WTC11 (cell line): Measurements from ENCODE around the gene SH3BP5. TPM values are rescaled to one million over a fixed set of nuclear protein-coding genes. Genes with fewer than 3 reads are reported as not detected.

Experiments used
- ATAC-seq: fragments of 200-7000 bp; cut with Tn5 transposase; 2 replicates; pipeline ENCODE4 v1.10.0; 2021; ENCODE audit warnings: mild to moderate bottlenecking, moderate library complexity
- CTCF ChIA-PET: fragments of 300-600 bp; sonication (Branson Sonifier 250); formaldehyde crosslinking; loops from one replicate; lab custom pipeline; 2021; ENCODE audit warnings: antibody characterized with exemption; lab: Charles Lee
- POLR2A ChIA-PET: fragments of 350-600 bp; sonication (Branson Sonifier 250); formaldehyde crosslinking; loops from one replicate; lab custom pipeline; 2021; ENCODE audit warnings: antibody characterized with exemption; lab: Charles Lee
- DNase-seq: peaks from one replicate; pipeline ENCODE4 v3.0.0; 2021; ENCODE audit warnings: low spot score
- H3K27ac Mint-ChIP-seq: 2 replicates; pipeline ENCODE4 v1.8.0; 2021; ENCODE audit warnings: mixed read lengths
- H3K27me3 Mint-ChIP-seq: 2 replicates; pipeline ENCODE4 v1.8.0; 2021; ENCODE audit warnings: low read depth, mild to moderate bottlenecking, moderate library complexity, mixed read lengths
- H3K36me3 Mint-ChIP-seq: 2 replicates; pipeline ENCODE4 v1.8.0; 2021; ENCODE audit warnings: mixed read lengths
- H3K4me1 Mint-ChIP-seq: 2 replicates; pipeline ENCODE4 v1.8.0; 2022; ENCODE audit warnings: mixed read lengths
- H3K4me3 Mint-ChIP-seq: 2 replicates; pipeline ENCODE4 v1.8.0; 2021; ENCODE audit warnings: mild to moderate bottlenecking, moderate library complexity, mixed read lengths
- H3K9me3 Mint-ChIP-seq: 2 replicates; pipeline ENCODE4 v1.8.0; 2021; ENCODE audit warnings: mixed read lengths
- CBFB ChIP-seq: sonication (generic); formaldehyde crosslinking; IDR thresholded peaks from 2 replicates; pipeline ENCODE4 v1.8.1; 2022; ENCODE audit warnings: mild to moderate bottlenecking, low read depth, missing genetic modification reagents
- CREB1 ChIP-seq: sonication (generic); formaldehyde crosslinking; IDR thresholded peaks from 2 replicates; pipeline ENCODE4 v1.8.0; 2023; ENCODE audit warnings: mild to moderate bottlenecking, missing genetic modification reagents
- ELF4 ChIP-seq: sonication (generic); formaldehyde crosslinking; IDR thresholded peaks from 2 replicates; pipeline ENCODE4 v1.8.1; 2022; ENCODE audit warnings: low read depth, mild to moderate bottlenecking, moderate library complexity, missing genetic modification reagents
- EMX1 ChIP-seq: fragments of 250-450 bp; sonication (Bioruptor Pico); IDR thresholded peaks from 2 replicates; pipeline ENCODE4 v1.8.0; 2021; ENCODE audit warnings: mild to moderate bottlenecking
- FOXJ3 ChIP-seq: sonication (generic); formaldehyde crosslinking; IDR thresholded peaks from 2 replicates; pipeline ENCODE4 v1.9.0; 2021; ENCODE audit warnings: missing genetic modification reagents, mild to moderate bottlenecking, borderline replicate concordance
- GABPB1 ChIP-seq: sonication (generic); formaldehyde crosslinking; IDR thresholded peaks from 2 replicates; pipeline ENCODE4 v1.8.1; 2023; ENCODE audit warnings: mild to moderate bottlenecking, missing genetic modification reagents
- MXD4 ChIP-seq: fragments of 250-450 bp; sonication (Bioruptor Pico); IDR thresholded peaks from 2 replicates; pipeline ENCODE4 v1.8.0; 2021; ENCODE audit warnings: mild to moderate bottlenecking, moderate library complexity, borderline replicate concordance
- MYBL2 ChIP-seq: sonication (generic); formaldehyde crosslinking; IDR thresholded peaks from 2 replicates; pipeline ENCODE4 v1.8.1; 2023; ENCODE audit warnings: mild to moderate bottlenecking, moderate library complexity, missing genetic modification reagents
- NR1H2 ChIP-seq: sonication (generic); formaldehyde crosslinking; IDR thresholded peaks from 2 replicates; pipeline ENCODE4 v1.9.0; 2021; ENCODE audit warnings: mild to moderate bottlenecking, moderate library complexity, missing genetic modification reagents
- NR2C2 ChIP-seq: sonication (generic); formaldehyde crosslinking; IDR thresholded peaks from 2 replicates; pipeline ENCODE4 v1.8.0; 2022; ENCODE audit warnings: mild to moderate bottlenecking, missing genetic modification reagents
- TCF7 ChIP-seq: sonication (generic); formaldehyde crosslinking; IDR thresholded peaks from 2 replicates; pipeline ENCODE4 v1.8.0; 2022; ENCODE audit warnings: mild to moderate bottlenecking, low read depth, missing genetic modification reagents, moderate library complexity
- TP53 ChIP-seq: sonication (generic); formaldehyde crosslinking; IDR thresholded peaks from 2 replicates; pipeline ENCODE4 v1.8.1; 2023; ENCODE audit warnings: mild to moderate bottlenecking, missing genetic modification reagents
- ZNF138 ChIP-seq: sonication (generic); formaldehyde crosslinking; conservative IDR thresholded peaks from 2 replicates; pipeline ENCODE4 v1.8.1; 2022; ENCODE audit warnings: mild to moderate bottlenecking, moderate library complexity, missing genetic modification reagents
- ZNF219 ChIP-seq: sonication (generic); formaldehyde crosslinking; IDR thresholded peaks from 2 replicates; pipeline ENCODE4 v1.8.0; 2023; ENCODE audit warnings: missing genetic modification reagents, mild to moderate bottlenecking, borderline replicate concordance
- ZNF396 ChIP-seq: fragments of 250-450 bp; sonication (Bioruptor Pico); IDR thresholded peaks from 2 replicates; pipeline ENCODE4 v1.8.0; 2021; ENCODE audit warnings: mild to moderate bottlenecking, moderate library complexity, borderline replicate concordance
- total RNA-seq: library from RNA; stranded (reverse); gene quantifications from 3 replicates; pipeline ENCODE4 v1.2.3, GENCODE V29; 2021
- TF ChIP-seq, protein P1 (sequence below): sonication (generic); formaldehyde crosslinking; IDR thresholded peaks from 2 replicates; pipeline ENCODE4 v1.8.1; 2022; ENCODE audit warnings: mild to moderate bottlenecking, missing genetic modification reagents, moderate library complexity, borderline replicate concordance
- TF ChIP-seq, protein P2 (sequence below): sonication (generic); formaldehyde crosslinking; IDR thresholded peaks from 2 replicates; pipeline ENCODE4 v1.8.0; 2022; ENCODE audit warnings: mild to moderate bottlenecking, missing genetic modification reagents
- TF ChIP-seq, protein P3 (sequence below): fragments of 250-450 bp; sonication (Bioruptor Pico); IDR thresholded peaks from 2 replicates; pipeline ENCODE4 v1.9.0; 2021; ENCODE audit warnings: mild to moderate bottlenecking
- TF ChIP-seq, protein P4 (sequence below): sonication (generic); formaldehyde crosslinking; IDR thresholded peaks from 2 replicates; pipeline ENCODE4 v1.8.0; 2022; ENCODE audit warnings: mild to moderate bottlenecking, missing genetic modification reagents
- TF ChIP-seq, protein P5 (sequence below): fragments of 250-450 bp; sonication (Bioruptor Pico); IDR thresholded peaks from 2 replicates; pipeline ENCODE4 v2.1.2; 2022; ENCODE audit warnings: mild to moderate bottlenecking, moderate library complexity
- TF ChIP-seq, protein P6 (sequence below): sonication (generic); formaldehyde crosslinking; conservative IDR thresholded peaks from 2 replicates; pipeline ENCODE4 v1.8.1; 2023; ENCODE audit warnings: mild to moderate bottlenecking, low read depth, missing genetic modification reagents, moderate library complexity
- TF ChIP-seq, protein P7 (sequence below): sonication (generic); formaldehyde crosslinking; IDR thresholded peaks from 2 replicates; pipeline ENCODE4 v1.8.0; 2022; ENCODE audit warnings: mild to moderate bottlenecking, missing genetic modification reagents
- TF ChIP-seq, protein P8 (sequence below): sonication (generic); formaldehyde crosslinking; IDR thresholded peaks from 2 replicates; pipeline ENCODE4 v1.8.1; 2023; ENCODE audit warnings: mild to moderate bottlenecking, missing genetic modification reagents

SH3BP5 gene
- total RNA-seq, 1 experiment from 2014 or later = 7.2 TPM

DNA sequence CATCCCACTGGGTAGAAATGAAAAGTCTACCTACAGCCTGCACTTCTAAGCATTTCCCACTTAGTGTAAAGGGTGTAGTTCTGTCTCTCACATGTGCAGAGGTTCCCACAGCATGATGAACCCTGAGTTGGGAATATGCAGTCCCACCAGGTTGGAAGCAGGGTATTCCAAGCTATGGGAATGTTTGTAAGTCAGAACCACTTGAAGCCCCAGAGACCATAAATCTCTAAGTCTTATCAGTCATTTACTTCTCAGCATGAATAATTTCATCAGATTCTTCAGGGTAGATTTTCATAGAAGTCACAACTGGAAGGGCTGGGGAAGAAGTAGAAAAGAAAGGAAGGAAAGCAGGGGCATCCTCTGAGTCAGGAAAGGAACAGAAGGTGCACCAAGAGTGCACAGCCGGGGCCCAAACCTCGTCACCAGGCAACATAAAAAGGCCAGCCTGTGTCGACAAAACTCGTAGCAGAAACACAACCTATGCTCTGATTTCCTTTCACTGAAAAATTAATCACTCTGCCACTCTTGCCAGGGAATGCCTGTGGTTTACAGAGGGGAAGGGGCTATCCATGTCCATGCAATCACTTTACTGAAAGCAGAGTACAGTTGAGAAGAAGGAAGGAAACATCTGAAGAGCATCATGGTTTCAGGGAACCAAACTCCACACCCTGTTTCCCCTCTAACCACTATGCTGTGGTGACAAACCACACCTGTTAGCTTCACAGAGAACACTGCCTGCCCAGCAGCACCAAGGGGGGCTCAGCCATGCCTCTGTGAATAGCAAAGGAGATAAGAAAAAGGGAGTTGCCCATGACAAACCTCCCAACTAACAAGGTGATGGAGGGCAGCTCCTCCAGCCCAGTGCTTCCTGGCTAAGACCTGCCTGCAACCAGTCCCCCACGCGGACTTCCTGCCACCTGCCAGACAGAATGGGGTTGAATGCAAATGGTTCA lies 40.5 kb downstream of the SH3BP5 start:
- ATAC-seq = no peak
- Mint-ChIP-seq H3K4me1 (peaks cover 5% of the 10 kb centered on the region; the same call in 1 of the 2 replicates), H3K4me3 (no peak overlapping the region), H3K27me3 (no peaks in the 10 kb centered on the region), H3K36me3 (no peaks in the 10 kb centered on the region), H3K27ac (no peak overlapping the region), H3K9me3 (peaks cover 4% of the 10 kb centered on the region; the same call in 1 of the 2 replicates)
- ChIA-PET POLR2A (no interaction called here), CTCF (interaction anchor here (1.3 kb wide), 1 partner anchor 24 kb away, joined by 5 read pairs; no protein-coding TSS in a partner anchor)
- DNase-seq = no peak
- TF ChIP-seq NR2C2 (CRISPR knock-in tag) (no peak), MYBL2 (CRISPR knock-in tag) (no peak), FOXJ3 (no peak), EMX1 (CRISPR knock-in tag) (no peak)

DNA sequence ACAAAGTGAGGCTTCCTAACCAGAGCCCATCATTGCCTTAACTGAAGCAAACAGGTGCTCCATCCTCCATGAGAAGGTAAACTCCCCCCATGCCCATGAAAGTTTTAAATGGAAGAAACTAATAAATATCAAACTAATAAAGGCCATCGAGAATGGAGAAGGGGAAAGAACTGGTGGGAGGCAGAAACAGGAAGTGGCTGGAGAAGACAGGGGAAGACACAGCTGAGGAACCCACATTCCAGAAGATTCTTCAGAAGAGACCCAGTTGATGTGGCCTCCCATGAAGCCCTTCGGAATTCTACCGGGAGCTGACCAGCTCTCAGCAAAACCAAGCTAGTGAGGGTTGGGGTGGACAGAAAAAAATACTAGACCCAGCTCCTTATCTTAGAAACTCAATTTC lies 41.6 kb downstream of the SH3BP5 start:
- TF ChIP-seq GABPB1 (no peak), ELF4 (CRISPR knock-in tag) (no peak), ZNF219 (CRISPR knock-in tag) (no peak), ZNF138 (CRISPR knock-in tag) (no peak), MXD4 (CRISPR knock-in tag) (no peak), TP53 (no peak), ZNF396 (CRISPR knock-in tag) (no peak), TCF7 (CRISPR knock-in tag) (no peak), CBFB (no peak), CREB1 (no peak), NR2C2 (CRISPR knock-in tag) (no peak), NR1H2 (no peak)
- TF ChIP-seq, protein P1, sequence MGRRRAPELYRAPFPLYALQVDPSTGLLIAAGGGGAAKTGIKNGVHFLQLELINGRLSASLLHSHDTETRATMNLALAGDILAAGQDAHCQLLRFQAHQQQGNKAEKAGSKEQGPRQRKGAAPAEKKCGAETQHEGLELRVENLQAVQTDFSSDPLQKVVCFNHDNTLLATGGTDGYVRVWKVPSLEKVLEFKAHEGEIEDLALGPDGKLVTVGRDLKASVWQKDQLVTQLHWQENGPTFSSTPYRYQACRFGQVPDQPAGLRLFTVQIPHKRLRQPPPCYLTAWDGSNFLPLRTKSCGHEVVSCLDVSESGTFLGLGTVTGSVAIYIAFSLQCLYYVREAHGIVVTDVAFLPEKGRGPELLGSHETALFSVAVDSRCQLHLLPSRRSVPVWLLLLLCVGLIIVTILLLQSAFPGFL (CRISPR knock-in tag) = no peak
- TF ChIP-seq, protein P2, sequence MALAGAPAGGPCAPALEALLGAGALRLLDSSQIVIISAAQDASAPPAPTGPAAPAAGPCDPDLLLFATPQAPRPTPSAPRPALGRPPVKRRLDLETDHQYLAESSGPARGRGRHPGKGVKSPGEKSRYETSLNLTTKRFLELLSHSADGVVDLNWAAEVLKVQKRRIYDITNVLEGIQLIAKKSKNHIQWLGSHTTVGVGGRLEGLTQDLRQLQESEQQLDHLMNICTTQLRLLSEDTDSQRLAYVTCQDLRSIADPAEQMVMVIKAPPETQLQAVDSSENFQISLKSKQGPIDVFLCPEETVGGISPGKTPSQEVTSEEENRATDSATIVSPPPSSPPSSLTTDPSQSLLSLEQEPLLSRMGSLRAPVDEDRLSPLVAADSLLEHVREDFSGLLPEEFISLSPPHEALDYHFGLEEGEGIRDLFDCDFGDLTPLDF = no peak
- TF ChIP-seq, protein P3, sequence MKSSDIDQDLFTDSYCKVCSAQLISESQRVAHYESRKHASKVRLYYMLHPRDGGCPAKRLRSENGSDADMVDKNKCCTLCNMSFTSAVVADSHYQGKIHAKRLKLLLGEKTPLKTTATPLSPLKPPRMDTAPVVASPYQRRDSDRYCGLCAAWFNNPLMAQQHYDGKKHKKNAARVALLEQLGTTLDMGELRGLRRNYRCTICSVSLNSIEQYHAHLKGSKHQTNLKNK = no peak
- TF ChIP-seq, protein P4, sequence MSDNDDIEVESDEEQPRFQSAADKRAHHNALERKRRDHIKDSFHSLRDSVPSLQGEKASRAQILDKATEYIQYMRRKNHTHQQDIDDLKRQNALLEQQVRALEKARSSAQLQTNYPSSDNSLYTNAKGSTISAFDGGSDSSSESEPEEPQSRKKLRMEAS (CRISPR knock-in tag) = no peak
- TF ChIP-seq, protein P5, sequence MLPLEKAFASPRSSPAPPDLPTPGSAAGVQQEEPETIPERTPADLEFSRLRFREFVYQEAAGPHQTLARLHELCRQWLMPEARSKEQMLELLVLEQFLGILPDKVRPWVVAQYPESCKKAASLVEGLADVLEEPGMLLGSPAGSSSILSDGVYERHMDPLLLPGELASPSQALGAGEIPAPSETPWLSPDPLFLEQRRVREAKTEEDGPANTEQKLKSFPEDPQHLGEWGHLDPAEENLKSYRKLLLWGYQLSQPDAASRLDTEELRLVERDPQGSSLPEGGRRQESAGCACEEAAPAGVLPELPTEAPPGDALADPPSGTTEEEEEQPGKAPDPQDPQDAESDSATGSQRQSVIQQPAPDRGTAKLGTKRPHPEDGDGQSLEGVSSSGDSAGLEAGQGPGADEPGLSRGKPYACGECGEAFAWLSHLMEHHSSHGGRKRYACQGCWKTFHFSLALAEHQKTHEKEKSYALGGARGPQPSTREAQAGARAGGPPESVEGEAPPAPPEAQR (CRISPR knock-in tag) = no peak
- TF ChIP-seq, protein P6, sequence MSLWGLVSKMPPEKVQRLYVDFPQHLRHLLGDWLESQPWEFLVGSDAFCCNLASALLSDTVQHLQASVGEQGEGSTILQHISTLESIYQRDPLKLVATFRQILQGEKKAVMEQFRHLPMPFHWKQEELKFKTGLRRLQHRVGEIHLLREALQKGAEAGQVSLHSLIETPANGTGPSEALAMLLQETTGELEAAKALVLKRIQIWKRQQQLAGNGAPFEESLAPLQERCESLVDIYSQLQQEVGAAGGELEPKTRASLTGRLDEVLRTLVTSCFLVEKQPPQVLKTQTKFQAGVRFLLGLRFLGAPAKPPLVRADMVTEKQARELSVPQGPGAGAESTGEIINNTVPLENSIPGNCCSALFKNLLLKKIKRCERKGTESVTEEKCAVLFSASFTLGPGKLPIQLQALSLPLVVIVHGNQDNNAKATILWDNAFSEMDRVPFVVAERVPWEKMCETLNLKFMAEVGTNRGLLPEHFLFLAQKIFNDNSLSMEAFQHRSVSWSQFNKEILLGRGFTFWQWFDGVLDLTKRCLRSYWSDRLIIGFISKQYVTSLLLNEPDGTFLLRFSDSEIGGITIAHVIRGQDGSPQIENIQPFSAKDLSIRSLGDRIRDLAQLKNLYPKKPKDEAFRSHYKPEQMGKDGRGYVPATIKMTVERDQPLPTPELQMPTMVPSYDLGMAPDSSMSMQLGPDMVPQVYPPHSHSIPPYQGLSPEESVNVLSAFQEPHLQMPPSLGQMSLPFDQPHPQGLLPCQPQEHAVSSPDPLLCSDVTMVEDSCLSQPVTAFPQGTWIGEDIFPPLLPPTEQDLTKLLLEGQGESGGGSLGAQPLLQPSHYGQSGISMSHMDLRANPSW (CRISPR knock-in tag) = no peak
- TF ChIP-seq, protein P7, sequence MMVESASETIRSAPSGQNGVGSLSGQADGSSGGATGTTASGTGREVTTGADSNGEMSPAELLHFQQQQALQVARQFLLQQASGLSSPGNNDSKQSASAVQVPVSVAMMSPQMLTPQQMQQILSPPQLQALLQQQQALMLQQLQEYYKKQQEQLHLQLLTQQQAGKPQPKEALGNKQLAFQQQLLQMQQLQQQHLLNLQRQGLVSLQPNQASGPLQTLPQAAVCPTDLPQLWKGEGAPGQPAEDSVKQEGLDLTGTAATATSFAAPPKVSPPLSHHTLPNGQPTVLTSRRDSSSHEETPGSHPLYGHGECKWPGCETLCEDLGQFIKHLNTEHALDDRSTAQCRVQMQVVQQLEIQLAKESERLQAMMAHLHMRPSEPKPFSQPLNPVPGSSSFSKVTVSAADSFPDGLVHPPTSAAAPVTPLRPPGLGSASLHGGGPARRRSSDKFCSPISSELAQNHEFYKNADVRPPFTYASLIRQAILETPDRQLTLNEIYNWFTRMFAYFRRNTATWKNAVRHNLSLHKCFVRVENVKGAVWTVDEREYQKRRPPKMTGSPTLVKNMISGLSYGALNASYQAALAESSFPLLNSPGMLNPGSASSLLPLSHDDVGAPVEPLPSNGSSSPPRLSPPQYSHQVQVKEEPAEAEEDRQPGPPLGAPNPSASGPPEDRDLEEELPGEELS (CRISPR knock-in tag) = no peak
- TF ChIP-seq, protein P8, sequence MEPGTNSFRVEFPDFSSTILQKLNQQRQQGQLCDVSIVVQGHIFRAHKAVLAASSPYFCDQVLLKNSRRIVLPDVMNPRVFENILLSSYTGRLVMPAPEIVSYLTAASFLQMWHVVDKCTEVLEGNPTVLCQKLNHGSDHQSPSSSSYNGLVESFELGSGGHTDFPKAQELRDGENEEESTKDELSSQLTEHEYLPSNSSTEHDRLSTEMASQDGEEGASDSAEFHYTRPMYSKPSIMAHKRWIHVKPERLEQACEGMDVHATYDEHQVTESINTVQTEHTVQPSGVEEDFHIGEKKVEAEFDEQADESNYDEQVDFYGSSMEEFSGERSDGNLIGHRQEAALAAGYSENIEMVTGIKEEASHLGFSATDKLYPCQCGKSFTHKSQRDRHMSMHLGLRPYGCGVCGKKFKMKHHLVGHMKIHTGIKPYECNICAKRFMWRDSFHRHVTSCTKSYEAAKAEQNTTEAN = no peak
- no peaks in the 10 kb centered on the region for H3K36me3 Mint-ChIP-seq
- ChIA-PET CTCF (interaction anchor here (1.0 to 1.3 kb wide), 2 partner anchors 9 to 23 kb away, joined by 4 to 5 read pairs; no protein-coding TSS in a partner anchor), POLR2A (no interaction called here)
- H3K4me3 Mint-ChIP-seq = no peak overlapping the region
- ATAC-seq (no peak), DNase-seq (no peak)
- peaks cover 4% of the 10 kb centered on the region; the same call in 1 of the 2 replicates for H3K9me3 Mint-ChIP-seq
- H3K27ac Mint-ChIP-seq = no peak overlapping the region; the same call in 1 of the 2 replicates
- H3K4me1 Mint-ChIP-seq = peaks cover 12% of the 10 kb centered on the region
- no peaks in the 10 kb centered on the region for H3K27me3 Mint-ChIP-seq
